Measurements from ENCODE around the gene MAEA. TPM values are rescaled to one million over a fixed set of nuclear protein-coding genes. Genes with fewer than 3 reads are reported as not detected.

Gene MAEA
- total and polyA plus RNA-seq, 11 donors, result 38.1 to 57.2 (median 45.1) TPM

- Histone ChIP-seq H3K27me3 (no peaks in the 10 kb centered on the region), H3K4me3 (no peak overlapping the region), H3K9me3 (no peaks in the 10 kb centered on the region), H3K27ac (no peak overlapping the region), H3K36me3 (peaks cover 4 to 77% (median 71%) of the 10 kb centered on the region in 9 donors), H3K4me1 (peaks cover 0 to 23% (median 14%) of the 10 kb centered on the region in 12 donors)
- DNase-seq (peak in 2 of 5 donors; percentile 5 to 64), ATAC-seq (no peak)
- intact Hi-C loops (cut with DNase I), result no loop called here
- TF ChIP-seq POLR2A (IDR thresholded peaks at IDR 0.05) (no peak), CTCF (IDR thresholded peaks at IDR 0.05) (no peak)
- 93 to 97% (median 96%) methylated on average over 19 to 28 of the region's 28 CpGs for WGBS, 4 donors
These were observed 25.6 kb downstream of the MAEA start for GRCh38 chr4:1315306-1315705.

- WGBS, 4 donors, result 89 to 91% (median 90%) methylated on average over 21 to 27 of the region's 27 CpGs
- DNase-seq (peak in 2 of 5 donors; percentile 21 to 47), ATAC-seq (peak in 1 of 4 donors; percentile 16)
- peaks cover 0 to 16% (median 8%) of the 10 kb centered on the region in 12 donors for H3K4me1 ChIP-seq
- intact Hi-C loops (cut with DNase I), result no loop called here
- H3K27me3 ChIP-seq, result no peaks in the 10 kb centered on the region
- no peaks in the 10 kb centered on the region for H3K9me3 ChIP-seq
- peaks cover 4 to 77% (median 73%) of the 10 kb centered on the region in 9 donors for H3K36me3 ChIP-seq
- H3K27ac ChIP-seq, result no peak overlapping the region
- TF ChIP-seq CTCF (IDR thresholded peaks at IDR 0.05) (no peak), POLR2A (IDR thresholded peaks at IDR 0.05) (no peak)
- H3K4me3 ChIP-seq, result no peak overlapping the region
These were observed 26.3 kb downstream of the MAEA start for GRCh38 chr4:1315836-1316536.

GRCh38 chr4:1316537-1317168 lies 27.0 kb downstream of the MAEA start:
- peaks cover 0 to 10% (median 2%) of the 10 kb centered on the region in 12 donors for H3K4me1 ChIP-seq
- no peak overlapping the region for H3K4me3 ChIP-seq
- peaks cover 4 to 77% (median 73%) of the 10 kb centered on the region in 9 donors for H3K36me3 ChIP-seq
- 85 to 90% (median 87%) methylated on average over 10 to 16 of the region's 16 CpGs for WGBS, 4 donors
- intact Hi-C loops (cut with DNase I), result no loop called here
- ATAC-seq, result no peak
- no peaks in the 10 kb centered on the region for H3K27me3 ChIP-seq
- no peaks in the 10 kb centered on the region for H3K9me3 ChIP-seq
- DNase-seq, result peak in 2 of 5 donors; percentile 13 to 32
- no peak for TF ChIP-seq CTCF (IDR thresholded peaks at IDR 0.05)
- TF ChIP-seq POLR2A (IDR thresholded peaks at IDR 0.05), result no peak
- H3K27ac ChIP-seq, result no peak overlapping the region
